Measurements from ENCODE around the gene DPYSL4. TPM values are rescaled to one million over a fixed set of nuclear protein-coding genes. Genes with fewer than 3 reads are reported as not detected.

Gene DPYSL4
- total RNA-seq, 1 donor from 2014 or later, result 26.1 TPM

DNA sequence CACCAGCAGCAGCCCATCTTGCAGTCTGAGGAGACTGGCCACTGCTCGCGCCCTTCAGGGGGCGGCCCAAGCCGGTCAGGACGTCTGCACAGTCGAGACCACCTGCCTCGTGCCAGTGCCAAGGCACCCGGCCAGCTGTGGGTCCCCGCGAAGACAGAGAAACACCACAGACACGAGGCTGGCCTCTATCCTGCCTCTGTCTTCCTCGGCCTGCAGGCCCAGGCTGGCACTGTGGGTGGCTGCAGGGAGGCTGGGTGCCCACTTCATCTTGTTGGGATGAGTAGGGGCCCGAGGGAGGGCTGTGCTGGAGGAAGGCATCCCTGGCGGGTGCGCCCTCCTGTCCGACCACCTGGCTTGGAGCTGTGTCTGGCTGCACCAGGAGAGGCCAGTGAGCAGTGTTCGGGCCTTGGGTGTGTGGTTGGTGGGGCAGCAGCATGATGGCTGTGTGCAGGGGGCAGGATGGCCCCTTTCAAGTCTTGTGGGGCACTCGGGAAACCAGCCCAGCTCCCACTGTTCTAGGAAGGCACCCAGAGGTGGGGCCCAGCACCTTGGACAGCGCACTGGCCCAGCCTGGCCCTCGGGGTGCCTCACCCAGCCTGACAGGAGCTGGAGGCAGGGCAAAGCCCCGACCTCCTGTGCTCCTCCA, 7.3 kb downstream of the DPYSL4 start:
- Histone ChIP-seq H3K27ac (ENCODE audit: low read depth, low read length) (no peak overlapping the region), H3K9ac (ENCODE audit: low read length) (no peak overlapping the region), H2AFZ (ENCODE audit: low read depth, low read length) (no peak overlapping the region), H3K4me2 (ENCODE audit: low read length) (no peak overlapping the region), H3K4me1 (ENCODE audit: insufficient read depth, low read length) (no peaks in the 10 kb centered on the region), H4K20me1 (ENCODE audit: insufficient read depth, low read length) (peaks cover 54% of the 10 kb centered on the region), H3K27me3 (ENCODE audit: insufficient read depth, low read length) (no peaks in the 10 kb centered on the region), H3K36me3 (ENCODE audit: insufficient read depth, low read length) (no peaks in the 10 kb centered on the region), H3K4me3 (ENCODE audit: insufficient read depth, low read depth, low read length) (no peak overlapping the region), H3K79me2 (ENCODE audit: insufficient read depth, low read length) (peaks cover 12% of the 10 kb centered on the region), H3K9me3 (ENCODE audit: insufficient read depth, low read depth, low read length) (no peaks in the 10 kb centered on the region)
- Mint-ChIP-seq H3K27me3 (ENCODE audit: low read depth, unreplicated experiment) (peaks cover 19% of the 10 kb centered on the region), H3K4me1 (ENCODE audit: low read depth, unreplicated experiment) (no peaks in the 10 kb centered on the region), H3K9me3 (ENCODE audit: unreplicated experiment) (no peaks in the 10 kb centered on the region), H3K36me3 (ENCODE audit: low read depth, unreplicated experiment) (peaks cover 27% of the 10 kb centered on the region), H3K27ac (ENCODE audit: unreplicated experiment) (no peak overlapping the region), H3K4me3 (ENCODE audit: unreplicated experiment) (no peak overlapping the region)
- no peak for DNase-seq (ENCODE audit: low read depth)
- no peak for TF ChIP-seq EZH2 (IDR thresholded peaks at IDR 0.05; ENCODE audit: insufficient read depth, low read length)
- TF ChIP-seq, protein P1, sequence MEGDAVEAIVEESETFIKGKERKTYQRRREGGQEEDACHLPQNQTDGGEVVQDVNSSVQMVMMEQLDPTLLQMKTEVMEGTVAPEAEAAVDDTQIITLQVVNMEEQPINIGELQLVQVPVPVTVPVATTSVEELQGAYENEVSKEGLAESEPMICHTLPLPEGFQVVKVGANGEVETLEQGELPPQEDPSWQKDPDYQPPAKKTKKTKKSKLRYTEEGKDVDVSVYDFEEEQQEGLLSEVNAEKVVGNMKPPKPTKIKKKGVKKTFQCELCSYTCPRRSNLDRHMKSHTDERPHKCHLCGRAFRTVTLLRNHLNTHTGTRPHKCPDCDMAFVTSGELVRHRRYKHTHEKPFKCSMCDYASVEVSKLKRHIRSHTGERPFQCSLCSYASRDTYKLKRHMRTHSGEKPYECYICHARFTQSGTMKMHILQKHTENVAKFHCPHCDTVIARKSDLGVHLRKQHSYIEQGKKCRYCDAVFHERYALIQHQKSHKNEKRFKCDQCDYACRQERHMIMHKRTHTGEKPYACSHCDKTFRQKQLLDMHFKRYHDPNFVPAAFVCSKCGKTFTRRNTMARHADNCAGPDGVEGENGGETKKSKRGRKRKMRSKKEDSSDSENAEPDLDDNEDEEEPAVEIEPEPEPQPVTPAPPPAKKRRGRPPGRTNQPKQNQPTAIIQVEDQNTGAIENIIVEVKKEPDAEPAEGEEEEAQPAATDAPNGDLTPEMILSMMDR (IDR thresholded peaks at IDR 0.05; ENCODE audit: insufficient read depth, low read depth, low read length), result no peak
- no peak for FAIRE-seq

GRCh38 chr10:132194726-132195125, 8.0 kb downstream of the DPYSL4 start:
- no peak for FAIRE-seq

More at GRCh38 chr10:132194726-132195125, 8.0 kb downstream of the DPYSL4 start:
- Histone ChIP-seq H3K36me3 (ENCODE audit: insufficient read depth, low read length) (no peaks in the 10 kb centered on the region), H3K4me2 (ENCODE audit: low read length) (no peak overlapping the region), H3K4me3 (ENCODE audit: insufficient read depth, low read depth, low read length) (no peak overlapping the region), H4K20me1 (ENCODE audit: insufficient read depth, low read length) (peaks cover 47% of the 10 kb centered on the region), H2AFZ (ENCODE audit: low read depth, low read length) (no peak overlapping the region), H3K9ac (ENCODE audit: low read length) (no peak overlapping the region), H3K79me2 (ENCODE audit: insufficient read depth, low read length) (peaks cover 6% of the 10 kb centered on the region), H3K4me1 (ENCODE audit: insufficient read depth, low read length) (no peaks in the 10 kb centered on the region), H3K27me3 (ENCODE audit: insufficient read depth, low read length) (no peaks in the 10 kb centered on the region), H3K9me3 (ENCODE audit: insufficient read depth, low read depth, low read length) (no peaks in the 10 kb centered on the region), H3K27ac (ENCODE audit: low read depth, low read length) (no peak overlapping the region)
- TF ChIP-seq, protein P1 (IDR thresholded peaks at IDR 0.05; ENCODE audit: insufficient read depth, low read depth, low read length), result no peak
- TF ChIP-seq EZH2 (IDR thresholded peaks at IDR 0.05; ENCODE audit: insufficient read depth, low read length), result no peak
- DNase-seq (ENCODE audit: low read depth), result no peak
- Mint-ChIP-seq H3K36me3 (ENCODE audit: low read depth, unreplicated experiment) (peaks cover 22% of the 10 kb centered on the region), H3K4me3 (ENCODE audit: unreplicated experiment) (no peak overlapping the region), H3K27ac (ENCODE audit: unreplicated experiment) (no peak overlapping the region), H3K9me3 (ENCODE audit: unreplicated experiment) (no peaks in the 10 kb centered on the region), H3K4me1 (ENCODE audit: low read depth, unreplicated experiment) (no peaks in the 10 kb centered on the region), H3K27me3 (ENCODE audit: low read depth, unreplicated experiment) (peaks cover 12% of the 10 kb centered on the region)

Data from astrocyte (in vitro differentiated cells and primary cell).